MM.1S (cell line): ENCODE measurements around the gene MYBPC2.
A peak's percentile ranks its signal among the peaks of the same experiment; 100 is the strongest.

Experiments used
- DNase-seq: peaks from one replicate; pipeline ENCODE4 v3.0.0-alpha.2; 2015
- H2AFZ ChIP-seq: fragments of 300-600 bp; sonication (generic); 2 replicates; pipeline ENCODE4 v1.6.0; 2016; ENCODE audit warnings: antibody characterized with exemption, low read length
- H3F3A ChIP-seq: fragments of 300-600 bp; sonication (generic); 2 replicates; pipeline ENCODE4 v1.6.1; 2016; ENCODE audit warnings: mild to moderate bottlenecking, antibody characterized with exemption, low read length, moderate library complexity, mixed read lengths; ENCODE audit not compliant: insufficient read depth
- H3K27ac ChIP-seq: fragments of 300-600 bp; sonication (generic); 2 replicates; pipeline ENCODE4 v1.5.1; 2016; ENCODE audit warnings: mild to moderate bottlenecking, low read length
- H3K27me3 ChIP-seq: fragments of 300-600 bp; sonication (generic); replicated peaks from 2 replicates; pipeline ENCODE4 v1.6.0; 2016; ENCODE audit warnings: low read length; ENCODE audit not compliant: insufficient read depth
- H3K36me3 ChIP-seq: fragments of 300-600 bp; sonication (generic); replicated peaks from 2 replicates; pipeline ENCODE4 v1.6.1; 2016; ENCODE audit warnings: mild to moderate bottlenecking, low read length, mixed read lengths; ENCODE audit not compliant: insufficient read depth
- H3K4me1 ChIP-seq: fragments of 300-600 bp; sonication (generic); 2 replicates; pipeline ENCODE4 v1.6.1; 2016; ENCODE audit warnings: low read length, mixed read lengths
- H3K4me2 ChIP-seq: fragments of 300-600 bp; sonication (generic); 2 replicates; pipeline ENCODE4 v1.6.0; 2016; ENCODE audit warnings: low read depth, low read length
- H3K4me3 ChIP-seq: fragments of 300-600 bp; sonication (generic); 2 replicates; pipeline ENCODE4 v1.5.1; 2016; ENCODE audit warnings: low read length, mixed read lengths
- H3K79me2 ChIP-seq: fragments of 300-600 bp; sonication (generic); 2 replicates; pipeline ENCODE4 v1.6.1; 2016; ENCODE audit warnings: mixed run types, low read length, mixed read lengths
- H3K9ac ChIP-seq: fragments of 300-600 bp; sonication (generic); 2 replicates; pipeline ENCODE4 v1.6.1; 2016; ENCODE audit warnings: low read length, mixed read lengths
- H3K9me2 ChIP-seq: fragments of 300-600 bp; sonication (generic); replicated peaks from 2 replicates; pipeline ENCODE4 v1.6.1; 2016; ENCODE audit warnings: mild to moderate bottlenecking, low read length, mixed read lengths; ENCODE audit not compliant: insufficient read depth
- H3K9me3 ChIP-seq: fragments of 300-600 bp; sonication (generic); replicated peaks from 2 replicates; pipeline ENCODE4 v1.6.1; 2016; ENCODE audit warnings: mild to moderate bottlenecking, low read length, mixed read lengths; ENCODE audit not compliant: insufficient read depth
- H4K20me1 ChIP-seq: fragments of 300-600 bp; sonication (generic); 2 replicates; pipeline ENCODE4 v1.6.1; 2016; ENCODE audit warnings: mild to moderate bottlenecking, low read length, moderate library complexity, mixed read lengths; ENCODE audit not compliant: insufficient read depth
- EZH2 ChIP-seq: fragments of 300-600 bp; sonication (generic); optimal IDR thresholded peaks from 2 replicates; pipeline ENCODE3; 2017; ENCODE audit warnings: low read depth, mild to moderate bottlenecking, antibody characterized with exemption, low read length, mixed read lengths
- EZH2phosphoT487 ChIP-seq: fragments of 300-600 bp; sonication (generic); IDR thresholded peaks from 2 replicates; pipeline ENCODE4 v1.6.1; 2018; ENCODE audit warnings: antibody characterized with exemption, low read length
- TF ChIP-seq, protein P1 (sequence below): fragments of 300-600 bp; sonication (generic); IDR thresholded peaks from 2 replicates; pipeline ENCODE4 v1.5.1; 2016; ENCODE audit warnings: antibody characterized with exemption, low read length, mixed read lengths

Gene MYBPC2

DNA sequence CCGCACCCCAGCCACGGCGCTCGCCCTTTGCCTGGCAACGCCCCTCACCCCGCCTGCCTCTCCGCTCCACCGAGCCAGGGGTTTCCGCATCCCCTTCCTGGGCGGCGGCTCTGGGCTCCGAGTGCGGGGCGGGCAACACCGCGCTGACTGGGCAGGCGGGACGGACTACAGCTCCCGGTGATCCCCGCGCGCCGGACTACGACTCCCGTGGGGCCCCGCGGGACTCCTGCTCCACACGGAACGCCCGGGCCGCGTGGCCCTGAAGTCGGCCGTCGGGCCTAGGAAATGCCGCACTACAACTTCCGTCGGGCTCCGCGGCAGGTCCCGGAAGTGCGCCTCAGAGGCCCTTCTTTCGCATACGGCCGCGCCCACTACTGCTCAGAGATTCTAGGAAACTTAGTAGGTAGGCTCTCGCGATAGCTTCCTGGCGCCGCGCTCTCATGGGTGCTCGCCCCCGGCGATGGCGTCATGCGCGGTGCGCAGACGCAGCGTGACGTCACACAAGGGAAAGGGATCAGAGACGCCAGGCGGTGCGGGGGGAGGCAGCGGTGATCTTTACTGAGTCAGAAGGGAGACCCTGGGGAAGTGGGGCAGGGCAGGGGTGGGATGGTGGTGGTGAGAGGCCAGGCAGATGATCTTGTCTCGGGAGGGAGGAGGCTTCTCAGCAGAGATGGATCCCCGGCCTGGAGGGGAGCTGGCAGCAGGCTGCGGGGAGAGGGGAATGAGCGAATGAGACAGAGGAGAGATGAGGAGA, 78.6 kb downstream of the MYBPC2 start, which contains the start of gene JOSD2:
Gene JOSD2 (minus strand): TSS at position 123 of the 754 bp plus-strand sequence. CDS start 760 bp downstream, outside the sequence.
- Histone ChIP-seq H3K27ac (peak within 1 kb of the TSS; percentile 15; the same call in 1 of the 2 replicates), H3K4me3 (peak within 1 kb of the TSS; percentile 84), H3F3A (no peaks in the 10 kb centered on the region), H3K79me2 (no peaks in the 10 kb centered on the region), H3K9ac (peak within 1 kb of the TSS; percentile 63), H3K4me2 (peak within 1 kb of the TSS; percentile 87), H2AFZ (peak within 1 kb of the TSS; percentile 88), H4K20me1 (no peaks in the 10 kb centered on the region), H3K36me3 (no peaks in the 10 kb centered on the region), H3K9me2 (no peaks in the 10 kb centered on the region), H3K27me3 (no peaks in the 10 kb centered on the region), H3K4me1 (0 out of 2 replicates have a peak, but pooled peaks cover 4% of the 10 kb centered on the region), H3K9me3 (no peaks in the 10 kb centered on the region)
- TF ChIP-seq EZH2phosphoT487 (no peak), EZH2 (no peak)
- TF ChIP-seq, protein P1, sequence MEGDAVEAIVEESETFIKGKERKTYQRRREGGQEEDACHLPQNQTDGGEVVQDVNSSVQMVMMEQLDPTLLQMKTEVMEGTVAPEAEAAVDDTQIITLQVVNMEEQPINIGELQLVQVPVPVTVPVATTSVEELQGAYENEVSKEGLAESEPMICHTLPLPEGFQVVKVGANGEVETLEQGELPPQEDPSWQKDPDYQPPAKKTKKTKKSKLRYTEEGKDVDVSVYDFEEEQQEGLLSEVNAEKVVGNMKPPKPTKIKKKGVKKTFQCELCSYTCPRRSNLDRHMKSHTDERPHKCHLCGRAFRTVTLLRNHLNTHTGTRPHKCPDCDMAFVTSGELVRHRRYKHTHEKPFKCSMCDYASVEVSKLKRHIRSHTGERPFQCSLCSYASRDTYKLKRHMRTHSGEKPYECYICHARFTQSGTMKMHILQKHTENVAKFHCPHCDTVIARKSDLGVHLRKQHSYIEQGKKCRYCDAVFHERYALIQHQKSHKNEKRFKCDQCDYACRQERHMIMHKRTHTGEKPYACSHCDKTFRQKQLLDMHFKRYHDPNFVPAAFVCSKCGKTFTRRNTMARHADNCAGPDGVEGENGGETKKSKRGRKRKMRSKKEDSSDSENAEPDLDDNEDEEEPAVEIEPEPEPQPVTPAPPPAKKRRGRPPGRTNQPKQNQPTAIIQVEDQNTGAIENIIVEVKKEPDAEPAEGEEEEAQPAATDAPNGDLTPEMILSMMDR, result no peak
- DNase-seq, result peak; percentile 99

DNA sequence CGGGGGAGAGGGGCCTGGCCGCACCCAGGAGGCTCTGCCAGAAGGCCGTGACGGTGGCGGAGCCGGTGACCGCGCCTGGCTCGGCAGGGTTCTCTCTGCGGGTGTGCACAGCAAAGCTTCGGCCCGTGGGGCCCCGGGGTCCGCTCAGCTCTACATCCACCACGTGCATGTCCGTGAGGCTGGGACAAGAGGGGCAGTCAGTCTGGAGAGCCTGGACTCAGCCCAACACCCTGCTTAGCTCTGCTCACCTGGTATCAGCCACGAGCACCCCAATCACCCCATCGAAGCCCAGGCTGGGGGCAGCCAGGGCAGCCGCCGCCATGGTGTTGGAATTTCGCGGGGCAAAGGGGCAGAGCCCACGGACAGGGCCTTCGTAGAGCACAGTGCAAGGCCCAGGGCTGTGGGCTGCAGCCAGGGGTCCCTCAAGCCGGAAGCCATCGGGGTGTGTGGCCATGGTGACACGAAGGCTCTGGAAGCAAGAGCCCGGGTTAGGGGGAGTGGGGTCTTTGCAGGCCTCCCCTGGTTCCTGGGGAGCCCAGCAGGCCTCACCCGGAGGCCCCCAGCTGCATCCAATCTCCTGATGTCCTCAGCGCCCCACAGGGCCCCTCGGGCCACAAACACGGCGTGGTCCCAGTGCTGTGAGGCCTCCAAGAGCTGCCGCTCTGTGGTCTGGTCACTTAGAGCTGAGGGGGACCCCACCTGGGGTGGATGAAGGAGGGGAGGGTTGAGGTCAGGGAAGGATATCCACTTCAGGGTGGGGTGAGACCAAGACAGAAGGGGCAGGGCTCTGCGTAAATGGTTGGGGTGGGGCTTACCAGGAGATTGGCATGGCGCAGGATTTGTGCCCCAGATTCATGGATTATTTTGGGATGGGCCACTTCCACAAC, 79.7 kb downstream of the MYBPC2 start:
- Histone ChIP-seq H3K79me2 (no peaks in the 10 kb centered on the region), H3K27ac (no peak overlapping the region), H3K9me2 (no peaks in the 10 kb centered on the region), H3K4me1 (0 out of 2 replicates have a peak, but pooled peaks cover 4% of the 10 kb centered on the region), H3K4me3 (no peak overlapping the region), H3K27me3 (no peaks in the 10 kb centered on the region), H4K20me1 (no peaks in the 10 kb centered on the region), H3K36me3 (no peaks in the 10 kb centered on the region), H3K9me3 (no peaks in the 10 kb centered on the region), H3F3A (no peaks in the 10 kb centered on the region), H2AFZ (peak overlapping the region; percentile 88; the same call in 1 of the 2 replicates), H3K9ac (no peak overlapping the region), H3K4me2 (peak overlapping the region; percentile 56; the same call in 1 of the 2 replicates)
- DNase-seq, result no peak
- TF ChIP-seq EZH2phosphoT487, result no peak
- TF ChIP-seq EZH2, result no peak
- TF ChIP-seq, protein P1, result no peak

DNA sequence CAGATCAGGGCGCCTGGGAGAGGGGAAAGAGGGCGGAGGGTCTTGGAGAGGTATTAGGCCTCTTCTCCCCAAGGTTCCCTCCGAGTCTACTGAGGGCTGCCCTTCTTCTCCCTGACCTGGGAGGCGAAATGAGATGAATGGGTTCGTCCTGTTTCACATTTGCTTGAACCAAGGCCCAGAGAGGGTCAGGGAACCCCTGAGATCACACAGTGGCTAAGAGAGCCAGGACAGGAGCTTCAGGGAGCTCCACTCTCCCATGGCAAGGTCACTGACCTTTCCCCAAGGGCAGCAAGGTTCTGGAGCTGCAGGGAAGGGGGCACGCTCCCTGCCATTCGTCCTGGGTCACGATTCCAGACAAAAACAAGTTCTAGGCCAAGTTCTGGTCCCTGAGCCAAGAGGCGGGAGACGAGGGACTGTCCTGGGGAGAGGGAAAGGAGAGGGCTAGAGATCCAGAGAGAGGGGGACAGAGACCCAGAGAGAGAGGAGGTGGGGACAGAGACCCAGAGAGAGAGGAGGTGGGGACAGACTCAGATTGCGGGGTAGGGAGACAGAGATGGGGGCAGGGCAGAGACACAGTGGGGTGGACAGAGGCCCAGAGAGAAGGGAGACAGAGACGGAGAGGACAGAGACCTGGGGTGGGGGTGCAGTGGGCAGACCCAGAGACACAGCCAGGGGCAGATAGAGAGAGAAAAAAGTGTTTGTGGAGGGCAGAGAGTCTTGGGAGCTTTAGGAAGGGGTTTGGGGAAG, 80.5 kb downstream of the MYBPC2 start:
- Histone ChIP-seq H3K9me3 (no peaks in the 10 kb centered on the region), H3K27me3 (no peaks in the 10 kb centered on the region), H3K9ac (no peak overlapping the region), H3K9me2 (no peaks in the 10 kb centered on the region), H3K27ac (no peak overlapping the region), H4K20me1 (no peaks in the 10 kb centered on the region), H3K4me2 (no peak overlapping the region), H3K4me1 (0 out of 2 replicates have a peak, but pooled peaks cover 4% of the 10 kb centered on the region), H2AFZ (no peak overlapping the region), H3K36me3 (no peaks in the 10 kb centered on the region), H3F3A (no peaks in the 10 kb centered on the region), H3K4me3 (no peak overlapping the region), H3K79me2 (no peaks in the 10 kb centered on the region)
- TF ChIP-seq EZH2 (no peak), EZH2phosphoT487 (no peak)
- TF ChIP-seq, protein P1, result no peak
- DNase-seq, result no peak
